SK-N-SH (cell line): ENCODE measurements around the gene MCC. TPM values are rescaled to one million over a fixed set of nuclear protein-coding genes. Genes with fewer than 3 reads are reported as not detected.

Experiments
- CTCF ChIA-PET: fragments of 300-600, 350-600 bp; formaldehyde crosslinking; extraction: SDS; loops from one replicate; lab custom pipeline; 2021; lab: Yijun Ruan, JAX
- POLR2A ChIA-PET: fragments of 350-600 bp; sonication (Branson Sonifier 250); formaldehyde crosslinking; extraction: SDS; loops from one replicate; lab custom pipeline; 2020; ENCODE audit warnings: antibody characterized with exemption, inconsistent platforms; lab: Yijun Ruan, JAX
- DNase-seq: peaks from one replicate; pipeline ENCODE4 v3.0.0; 2012
- H2AFZ ChIP-seq: fragments of 200-600 bp; sonication (generic); 2 replicates; pipeline ENCODE4 v1.8.1; 2016; ENCODE audit warnings: antibody characterized with exemption, mild to moderate bottlenecking, low read depth
- H3F3A ChIP-seq: fragments of 200-600 bp; sonication (generic); replicated peaks from 2 replicates; pipeline ENCODE3; 2016; ENCODE audit warnings: antibody characterized with exemption, mild to moderate bottlenecking; ENCODE audit not compliant: insufficient read depth
- H3K27ac ChIP-seq, 2 experiments: fragments of 200-500 bp in 1 of 2; fragments of 200-600 bp in 1 of 2; sonication (Bioruptor generic) in 1 of 2; sonication (generic), shearing (Covaris generic) in 1 of 2; 2 replicates each; pipeline versions ENCODE4 v1.5.1 to v1.6.1; 2014 to 2016; ENCODE audit warnings: low read depth in 2 of 2, inconsistent platforms in 1 of 2, low read length in 1 of 2, mild to moderate bottlenecking in 1 of 2, mixed read lengths in 1 of 2
- H3K27me3 ChIP-seq: fragments of 200-600 bp; sonication (generic), shearing (Covaris generic); 2 replicates; pipeline ENCODE4 v1.6.1; 2016; ENCODE audit warnings: mixed run types; ENCODE audit not compliant: insufficient read depth
- H3K36me3 ChIP-seq, 2 experiments: fragments of 200-500 bp in 1 of 2; fragments of 200-600 bp in 1 of 2; sonication (Bioruptor generic) in 1 of 2; sonication (generic) in 1 of 2; replicated peaks in 1 of 2; 2 replicates each; pipeline versions ENCODE3 to v1.5.1; 2014 to 2016; ENCODE audit warnings: low read length in 1 of 2, mild to moderate bottlenecking in 1 of 2; ENCODE audit not compliant: insufficient read depth in 2 of 2, control insufficient read depth in 1 of 2
- H3K4me1 ChIP-seq, 2 experiments: fragments of 200-500 bp in 1 of 2; fragments of 200-600 bp in 1 of 2; sonication (Bioruptor generic) in 1 of 2; sonication (generic), shearing (Covaris generic) in 1 of 2; 2 replicates each; pipeline versions ENCODE4 v1.5.1 to v1.6.1; 2014 to 2016; ENCODE audit warnings: low read depth in 1 of 2, low read length in 1 of 2, mixed run types in 1 of 2; ENCODE audit not compliant: insufficient read depth in 2 of 2, control insufficient read depth in 1 of 2
- H3K4me2 ChIP-seq: fragments of 200-600 bp; sonication (generic), shearing (Covaris generic); 2 replicates; pipeline ENCODE4 v1.6.1; 2017; ENCODE audit warnings: mixed run types
- H3K4me3 ChIP-seq, 2 experiments: fragments of 200-500 bp in 1 of 2; fragments of 200-600 bp in 1 of 2; sonication (Bioruptor generic) in 1 of 2; sonication (generic), shearing (Covaris generic) in 1 of 2; 2 replicates each; pipeline versions ENCODE4 v1.5.1 to v1.8.1; 2014 to 2016; ENCODE audit warnings: low read depth in 2 of 2, inconsistent platforms in 1 of 2, low read length in 1 of 2, mild to moderate bottlenecking in 1 of 2, mixed read lengths in 1 of 2, moderate library complexity in 1 of 2
- H3K79me2 ChIP-seq: fragments of 200-600 bp; sonication (generic); 2 replicates; pipeline ENCODE4 v1.8.1; 2017; ENCODE audit warnings: mild to moderate bottlenecking; ENCODE audit not compliant: insufficient read depth
- H3K9ac ChIP-seq: fragments of 200-600 bp; sonication (generic); 2 replicates; pipeline ENCODE4 v1.6.1; 2017; ENCODE audit warnings: mixed run types
- H3K9me2 ChIP-seq: fragments of 200-600 bp; sonication (generic); 2 replicates; pipeline ENCODE4 v1.6.1; 2017; ENCODE audit warnings: mixed run types
- H3K9me3 ChIP-seq: fragments of 200-600 bp; sonication (generic); 2 replicates; pipeline ENCODE4 v1.6.1; 2017; ENCODE audit warnings: mixed run types, mild to moderate bottlenecking, moderate library complexity
- H4K20me1 ChIP-seq: fragments of 200-600 bp; sonication (generic); 2 replicates; pipeline ENCODE4 v1.6.1; 2017; ENCODE audit warnings: mild to moderate bottlenecking, mixed run types; ENCODE audit not compliant: insufficient read depth
- ELF1 ChIP-seq: IDR thresholded peaks from 2 replicates; pipeline ENCODE4 v1.4.0; 2012
- EZH2phosphoT487 ChIP-seq: fragments of 200-600 bp; sonication (generic); IDR thresholded peaks from 2 replicates; pipeline ENCODE4 v1.6.1; 2017; ENCODE audit warnings: low read depth, mixed run types, mild to moderate bottlenecking, antibody characterized with exemption, moderate library complexity, borderline replicate concordance
- FOXJ3 ChIP-seq: sonication (generic); formaldehyde crosslinking; IDR thresholded peaks from 2 replicates; pipeline ENCODE4 v1.5.1; 2020; ENCODE audit warnings: mild to moderate bottlenecking, missing genetic modification reagents
- FOXM1 ChIP-seq: IDR thresholded peaks from 2 replicates; pipeline ENCODE4 v1.4.0; 2012; ENCODE audit warnings: low read depth, mild to moderate bottlenecking
- GATA2 ChIP-seq: sonication (generic); formaldehyde crosslinking; IDR thresholded peaks from 2 replicates; pipeline ENCODE4 v1.5.0; 2020; ENCODE audit warnings: mild to moderate bottlenecking, missing genetic modification reagents
- MEF2A ChIP-seq: IDR thresholded peaks from 2 replicates; pipeline ENCODE4 v1.4.0; 2012; ENCODE audit warnings: low read depth, borderline replicate concordance
- NFIC ChIP-seq: IDR thresholded peaks from 2 replicates; pipeline ENCODE4 v1.4.0; 2012; ENCODE audit warnings: borderline replicate concordance
- NRF1 ChIP-seq: IDR thresholded peaks from 2 replicates; pipeline ENCODE4 v1.6.1; 2012; ENCODE audit warnings: low read depth, mild to moderate bottlenecking, low read length
- POLR2AphosphoS5 ChIP-seq: IDR thresholded peaks from 2 replicates; pipeline ENCODE4 v1.6.1; 2012; ENCODE audit warnings: low read depth, low read length
- RCOR1 ChIP-seq: fragments of 150-350 bp; IDR thresholded peaks from 2 replicates; pipeline ENCODE4 v1.6.1; 2017; ENCODE audit warnings: antibody characterized with exemption, low read length
- SIN3A ChIP-seq: IDR thresholded peaks from 2 replicates; pipeline ENCODE4 v1.6.1; 2012; ENCODE audit warnings: low read depth, mild to moderate bottlenecking, low read length, moderate library complexity, borderline replicate concordance
- YY1 ChIP-seq: IDR thresholded peaks from 2 replicates; pipeline ENCODE4 v1.4.0; 2012; ENCODE audit warnings: low read depth, mild to moderate bottlenecking
- WGBS: methylation state at CpG from one replicate; pipeline ENCODE4 v1.1.6; 2017; ENCODE audit warnings: low lambda C conversion rate; 5-methylcytosine and 5-hydroxymethylcytosine counted together
- polyA plus RNA-seq, 3 experiments: library from polyadenylated mRNA; depleted of rRNA; stranded (reverse); fragments of >200 nt; gene quantifications; 2 replicates each; pipeline ENCODE4 v1.2.3, GENCODE V29; 2012
- TF ChIP-seq, protein P1 (sequence below): fragments of 150-350 bp; IDR thresholded peaks from 2 replicates; pipeline ENCODE4 v1.6.1; 2016; ENCODE audit warnings: mild to moderate bottlenecking, low read depth, low read length
- TF ChIP-seq, protein P2 (sequence below): fragments of 200-600 bp; sonication (generic); IDR thresholded peaks from 2 replicates; pipeline ENCODE4 v1.6.1; 2017; ENCODE audit warnings: antibody characterized with exemption, mild to moderate bottlenecking, moderate library complexity
- TF ChIP-seq, protein P3 (sequence below): IDR thresholded peaks from 2 replicates; pipeline ENCODE4; 2012
- TF ChIP-seq, protein P4 (sequence below): IDR thresholded peaks from 2 replicates; pipeline ENCODE4 v1.4.0; 2012; ENCODE audit warnings: low read depth, borderline replicate concordance

Gene MCC
- polyA plus RNA-seq, 1 of the 3 experiments (the other 2 are of a cell fraction), result 3.6 TPM

- no peak for DNase-seq
- TF ChIP-seq NFIC (no peak), POLR2AphosphoS5 (no peak), NRF1 (no peak), SIN3A (no peak), EZH2phosphoT487 (no peak), ELF1 (no peak), FOXM1 (no peak), GATA2 (no peak), YY1 (no peak)
- TF ChIP-seq, protein P1, sequence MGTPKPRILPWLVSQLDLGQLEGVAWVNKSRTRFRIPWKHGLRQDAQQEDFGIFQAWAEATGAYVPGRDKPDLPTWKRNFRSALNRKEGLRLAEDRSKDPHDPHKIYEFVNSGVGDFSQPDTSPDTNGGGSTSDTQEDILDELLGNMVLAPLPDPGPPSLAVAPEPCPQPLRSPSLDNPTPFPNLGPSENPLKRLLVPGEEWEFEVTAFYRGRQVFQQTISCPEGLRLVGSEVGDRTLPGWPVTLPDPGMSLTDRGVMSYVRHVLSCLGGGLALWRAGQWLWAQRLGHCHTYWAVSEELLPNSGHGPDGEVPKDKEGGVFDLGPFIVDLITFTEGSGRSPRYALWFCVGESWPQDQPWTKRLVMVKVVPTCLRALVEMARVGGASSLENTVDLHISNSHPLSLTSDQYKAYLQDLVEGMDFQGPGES, result no peak
- TF ChIP-seq, protein P2, sequence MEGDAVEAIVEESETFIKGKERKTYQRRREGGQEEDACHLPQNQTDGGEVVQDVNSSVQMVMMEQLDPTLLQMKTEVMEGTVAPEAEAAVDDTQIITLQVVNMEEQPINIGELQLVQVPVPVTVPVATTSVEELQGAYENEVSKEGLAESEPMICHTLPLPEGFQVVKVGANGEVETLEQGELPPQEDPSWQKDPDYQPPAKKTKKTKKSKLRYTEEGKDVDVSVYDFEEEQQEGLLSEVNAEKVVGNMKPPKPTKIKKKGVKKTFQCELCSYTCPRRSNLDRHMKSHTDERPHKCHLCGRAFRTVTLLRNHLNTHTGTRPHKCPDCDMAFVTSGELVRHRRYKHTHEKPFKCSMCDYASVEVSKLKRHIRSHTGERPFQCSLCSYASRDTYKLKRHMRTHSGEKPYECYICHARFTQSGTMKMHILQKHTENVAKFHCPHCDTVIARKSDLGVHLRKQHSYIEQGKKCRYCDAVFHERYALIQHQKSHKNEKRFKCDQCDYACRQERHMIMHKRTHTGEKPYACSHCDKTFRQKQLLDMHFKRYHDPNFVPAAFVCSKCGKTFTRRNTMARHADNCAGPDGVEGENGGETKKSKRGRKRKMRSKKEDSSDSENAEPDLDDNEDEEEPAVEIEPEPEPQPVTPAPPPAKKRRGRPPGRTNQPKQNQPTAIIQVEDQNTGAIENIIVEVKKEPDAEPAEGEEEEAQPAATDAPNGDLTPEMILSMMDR, result no peak
- TF ChIP-seq, protein P3, sequence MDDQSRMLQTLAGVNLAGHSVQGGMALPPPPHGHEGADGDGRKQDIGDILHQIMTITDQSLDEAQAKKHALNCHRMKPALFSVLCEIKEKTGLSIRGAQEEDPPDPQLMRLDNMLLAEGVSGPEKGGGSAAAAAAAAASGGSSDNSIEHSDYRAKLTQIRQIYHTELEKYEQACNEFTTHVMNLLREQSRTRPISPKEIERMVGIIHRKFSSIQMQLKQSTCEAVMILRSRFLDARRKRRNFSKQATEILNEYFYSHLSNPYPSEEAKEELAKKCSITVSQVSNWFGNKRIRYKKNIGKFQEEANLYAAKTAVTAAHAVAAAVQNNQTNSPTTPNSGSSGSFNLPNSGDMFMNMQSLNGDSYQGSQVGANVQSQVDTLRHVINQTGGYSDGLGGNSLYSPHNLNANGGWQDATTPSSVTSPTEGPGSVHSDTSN, result no peak
- Histone ChIP-seq H3K36me3 (no peaks in the 10 kb centered on the region), H3K9me2 (no peaks in the 10 kb centered on the region), H3F3A (no peaks in the 10 kb centered on the region), H2AFZ (no peak overlapping the region), H3K27me3 (no peaks in the 10 kb centered on the region), H3K9ac (no peak overlapping the region), H3K4me2 (no peak overlapping the region), H4K20me1 (no peaks in the 10 kb centered on the region), H3K4me3 (no peak overlapping the region), H3K79me2 (no peaks in the 10 kb centered on the region), H3K9me3 (no peaks in the 10 kb centered on the region), H3K27ac (no peak overlapping the region), H3K4me1 (peaks cover 0 to 12% of the 10 kb centered on the region in 2 experiments; a peak in 1 of 4 replicates)
- CTCF ChIA-PET, result interaction anchor here (0.6 to 1.0 kb wide), 2 partner anchors 11 to 138 kb away, joined by 3 to 4 read pairs; no protein-coding TSS in a partner anchor
- POLR2A ChIA-PET, result no interaction called here
- WGBS, result 69% methylated on average over 3 of the region's 3 CpGs
Observed at GRCh38 chr5:113253037-113253436, 235.2 kb downstream of the MCC start.

GRCh38 chr5:113252066-113252465, 236.2 kb downstream of the MCC start:
- 82% methylated on average over 7 of the region's 7 CpGs for WGBS
- no peak for DNase-seq
- no peaks in the 10 kb centered on the region for H4K20me1 ChIP-seq
- H3K27me3 ChIP-seq, result no peaks in the 10 kb centered on the region
- no peaks in the 10 kb centered on the region for H3K36me3 ChIP-seq
- H2AFZ ChIP-seq, result no peak overlapping the region
- TF ChIP-seq EZH2phosphoT487 (no peak), FOXJ3 (CRISPR knock-in tag) (no peak), MEF2A (no peak), RCOR1 (no peak)
- TF ChIP-seq, protein P2, result no peak
- TF ChIP-seq, protein P1, result no peak
- TF ChIP-seq, protein P4, sequence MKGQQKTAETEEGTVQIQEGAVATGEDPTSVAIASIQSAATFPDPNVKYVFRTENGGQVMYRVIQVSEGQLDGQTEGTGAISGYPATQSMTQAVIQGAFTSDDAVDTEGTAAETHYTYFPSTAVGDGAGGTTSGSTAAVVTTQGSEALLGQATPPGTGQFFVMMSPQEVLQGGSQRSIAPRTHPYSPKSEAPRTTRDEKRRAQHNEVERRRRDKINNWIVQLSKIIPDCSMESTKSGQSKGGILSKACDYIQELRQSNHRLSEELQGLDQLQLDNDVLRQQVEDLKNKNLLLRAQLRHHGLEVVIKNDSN, result no peak
- H3K79me2 ChIP-seq, result no peaks in the 10 kb centered on the region
- H3K9me3 ChIP-seq, result no peaks in the 10 kb centered on the region
- H3K9ac ChIP-seq, result no peak overlapping the region
- H3K27ac ChIP-seq, result no peak overlapping the region
- peaks cover 0 to 11% of the 10 kb centered on the region in 2 experiments; a peak in 1 of 4 replicates for H3K4me1 ChIP-seq
- no peak overlapping the region for H3K4me2 ChIP-seq
- POLR2A ChIA-PET, result no interaction called here
- H3K9me2 ChIP-seq, result no peaks in the 10 kb centered on the region
- no peaks in the 10 kb centered on the region for H3F3A ChIP-seq
- CTCF ChIA-PET, result no interaction called here
- H3K4me3 ChIP-seq, result no peak overlapping the region
